Erythroblast (primary cell): ENCODE results near the gene RMP24.

Experiments
- GATA1 ChIP-seq: IDR thresholded peaks from 2 replicates; pipeline ENCODE4 v1.6.1; 2011; ENCODE audit warnings: low read depth, mild to moderate bottlenecking, control low read depth, low read length, moderate library complexity
- POLR2A ChIP-seq: IDR thresholded peaks from 2 replicates; pipeline ENCODE4 v1.6.1; 2011; ENCODE audit warnings: mild to moderate bottlenecking, low read length

DNA sequence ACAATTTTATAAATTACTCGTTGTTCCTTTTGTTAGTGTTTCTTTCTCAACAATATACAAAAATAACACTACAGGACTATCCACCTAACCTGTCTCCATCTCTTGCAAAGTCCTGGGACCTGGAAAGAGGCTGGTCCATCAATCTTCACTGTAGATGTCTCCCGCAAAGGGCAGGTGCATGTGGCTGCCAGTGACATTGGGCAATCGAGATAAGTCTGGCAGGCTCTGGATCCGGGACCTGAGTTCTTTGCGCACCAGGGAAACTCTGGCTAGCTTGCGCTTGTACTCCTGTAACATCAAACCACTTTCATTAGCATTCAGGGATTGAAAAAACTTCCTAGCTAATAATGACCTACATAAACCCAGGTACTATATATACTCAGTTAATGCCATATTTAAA is 20.5 kb downstream of the RMP24 start:
- TF ChIP-seq POLR2A = no peak
- no peak for TF ChIP-seq GATA1
